Caco-2 (cell line): ENCODE measurements around the gene MMP19. TPM values are rescaled to one million over a fixed set of nuclear protein-coding genes. Genes with fewer than 3 reads are reported as not detected.

Experiments
- BruUV-seq: library from RNA; stranded (reverse); fragments of 400-500 nt; replicated peaks from 2 replicates; lab custom pipeline; 2021; lab: Mats Ljungman, UMichigan
- CTCF ChIA-PET: fragments of 300-600 bp; sonication (Branson Sonifier 250); formaldehyde crosslinking; loops from one replicate; lab custom pipeline; 2022; ENCODE audit warnings: antibody characterized with exemption; lab: Charles Lee
- POLR2A ChIA-PET: fragments of 300-600 bp; sonication (Branson Sonifier 250); formaldehyde crosslinking; loops from one replicate; lab custom pipeline; 2022; ENCODE audit warnings: antibody characterized with exemption; lab: Charles Lee
- DNase-seq, 2 experiments: peaks; one replicate each; pipeline versions ENCODE4 v3.0.0 to v3.0.0-alpha.2; 2020 to 2022
- H3K27me3 ChIP-seq: replicated peaks from 2 replicates; pipeline ENCODE4 v1.6.0; 2011; ENCODE audit warnings: low read length; ENCODE audit not compliant: control insufficient read depth, insufficient read depth
- H3K36me3 ChIP-seq: 2 replicates; pipeline ENCODE4 v1.5.1; 2011; ENCODE audit warnings: low read length; ENCODE audit not compliant: control insufficient read depth, insufficient read depth
- H3K4me1 ChIP-seq: fragments of 250-450 bp; sonication (Bioruptor Pico); 2 replicates; pipeline ENCODE4 v1.5.1; 2020; ENCODE audit warnings: mild to moderate bottlenecking
- H3K4me3 ChIP-seq: 2 replicates; pipeline ENCODE4 v1.5.1; 2011; ENCODE audit warnings: low read depth, mild to moderate bottlenecking, control low read depth, low read length
- H3K9me3 ChIP-seq: fragments of 250-450 bp; sonication (Bioruptor Pico); 2 replicates; pipeline ENCODE4 v1.5.1; 2020; ENCODE audit warnings: mild to moderate bottlenecking, moderate library complexity
- H3K27ac Mint-ChIP-seq: one replicate; pipeline ENCODE4 v1.8.0; 2022; ENCODE audit warnings: mixed read lengths; ENCODE audit not compliant: unreplicated experiment
- H3K27me3 Mint-ChIP-seq: one replicate; pipeline ENCODE4 v1.8.0; 2022; ENCODE audit warnings: mixed read lengths; ENCODE audit not compliant: insufficient read depth, unreplicated experiment
- H3K36me3 Mint-ChIP-seq: one replicate; pipeline ENCODE4 v1.8.0; 2022; ENCODE audit warnings: mild to moderate bottlenecking, mixed read lengths; ENCODE audit not compliant: insufficient read depth, unreplicated experiment
- H3K4me1 Mint-ChIP-seq: one replicate; pipeline ENCODE4 v1.8.0; 2022; ENCODE audit warnings: low read depth, mixed read lengths; ENCODE audit not compliant: unreplicated experiment
- H3K4me3 Mint-ChIP-seq: one replicate; pipeline ENCODE4 v1.8.0; 2022; ENCODE audit warnings: mild to moderate bottlenecking, moderate library complexity, mixed read lengths; ENCODE audit not compliant: unreplicated experiment
- H3K9me3 Mint-ChIP-seq: one replicate; pipeline ENCODE4 v1.8.0; 2022; ENCODE audit warnings: mixed read lengths; ENCODE audit not compliant: unreplicated experiment
- intact Hi-C: fragments of 100-400 bp; cut with micrococcal nuclease; formaldehyde crosslinking; loops from one replicate; pipeline ENCODE4 v1.10.0; 2022; ENCODE audit not compliant: unreplicated experiment
- total RNA-seq: library from RNA; stranded (reverse); gene quantifications from 2 replicates; pipeline ENCODE4 v1.2.3, GENCODE V29; 2022
- TF ChIP-seq, protein P1 (sequence below), 2 experiments: fragments of 200-600 bp in 1 of 2; IDR thresholded peaks; 1 replicate in 1 of 2; 2 replicates in 1 of 2; pipeline versions ENCODE4 v1.5.1 to v1.8.0; 2011 to 2022; ENCODE audit warnings: antibody characterized with exemption in 1 of 2, control low read depth in 1 of 2, inconsistent platforms in 1 of 2, low read depth in 1 of 2, low read length in 1 of 2, mild to moderate bottlenecking in 1 of 2, moderate library complexity in 1 of 2; ENCODE audit not compliant: insufficient read depth in 1 of 2, severe bottlenecking in 1 of 2, unreplicated experiment in 1 of 2

The MMP19 gene
- total RNA-seq, 1 experiment from 2014 or later: 2.2 TPM

DNA sequence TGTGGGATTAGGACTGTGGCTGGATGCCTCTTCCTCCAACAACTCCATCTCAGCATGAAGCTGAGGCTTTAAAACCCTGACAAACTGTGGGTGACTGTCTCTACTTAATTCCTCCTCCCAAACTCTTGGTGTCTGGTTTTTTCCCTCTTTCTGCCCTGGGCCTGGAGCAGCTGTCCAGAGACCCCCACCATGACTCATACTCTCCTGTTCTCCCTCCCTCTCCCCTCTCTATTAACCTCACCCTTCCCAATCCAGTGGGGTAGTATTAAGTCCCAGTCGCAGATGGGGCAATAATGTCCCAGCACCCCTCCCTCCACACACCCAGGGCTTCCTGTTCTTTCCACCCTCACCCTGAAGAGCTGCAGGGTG, 11.3 kb downstream of the MMP19 start:
- no TSS peak for BruUV-seq
- Histone ChIP-seq H3K4me1 (no peaks in the 10 kb centered on the region), H3K9me3 (no peaks in the 10 kb centered on the region), H3K27me3 (no peaks in the 10 kb centered on the region), H3K4me3 (peak overlapping the region; percentile 76), H3K36me3 (no peaks in the 10 kb centered on the region; the same call in 1 of the 2 replicates)
- TF ChIP-seq, protein P1, sequence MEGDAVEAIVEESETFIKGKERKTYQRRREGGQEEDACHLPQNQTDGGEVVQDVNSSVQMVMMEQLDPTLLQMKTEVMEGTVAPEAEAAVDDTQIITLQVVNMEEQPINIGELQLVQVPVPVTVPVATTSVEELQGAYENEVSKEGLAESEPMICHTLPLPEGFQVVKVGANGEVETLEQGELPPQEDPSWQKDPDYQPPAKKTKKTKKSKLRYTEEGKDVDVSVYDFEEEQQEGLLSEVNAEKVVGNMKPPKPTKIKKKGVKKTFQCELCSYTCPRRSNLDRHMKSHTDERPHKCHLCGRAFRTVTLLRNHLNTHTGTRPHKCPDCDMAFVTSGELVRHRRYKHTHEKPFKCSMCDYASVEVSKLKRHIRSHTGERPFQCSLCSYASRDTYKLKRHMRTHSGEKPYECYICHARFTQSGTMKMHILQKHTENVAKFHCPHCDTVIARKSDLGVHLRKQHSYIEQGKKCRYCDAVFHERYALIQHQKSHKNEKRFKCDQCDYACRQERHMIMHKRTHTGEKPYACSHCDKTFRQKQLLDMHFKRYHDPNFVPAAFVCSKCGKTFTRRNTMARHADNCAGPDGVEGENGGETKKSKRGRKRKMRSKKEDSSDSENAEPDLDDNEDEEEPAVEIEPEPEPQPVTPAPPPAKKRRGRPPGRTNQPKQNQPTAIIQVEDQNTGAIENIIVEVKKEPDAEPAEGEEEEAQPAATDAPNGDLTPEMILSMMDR (IDR thresholded peaks at IDR 0.05; ENCODE audit: insufficient read depth in 1 of 2, low read depth in 1 of 2, low read length in 1 of 2, severe bottlenecking in 1 of 2, unreplicated experiment in 1 of 2): no peak
- intact Hi-C loops: no loop called here
- Mint-ChIP-seq H3K4me1 (peaks cover 6% of the 10 kb centered on the region), H3K9me3 (no peaks in the 10 kb centered on the region), H3K27me3 (no peaks in the 10 kb centered on the region), H3K36me3 (peaks cover 32% of the 10 kb centered on the region), H3K4me3 (peak overlapping the region; percentile 82), H3K27ac (no peak overlapping the region)
- POLR2A ChIA-PET: interaction anchor here (0.6 to 3.1 kb wide), 2 partner anchors 14 to 54 kb away, joined by 4 to 65 read pairs; partner anchors contain the start of genes ORMDL2 and SARNP
- no peak for DNase-seq
- CTCF ChIA-PET: interaction anchor here (1.1 kb wide), 1 partner anchor 109 kb away, joined by 3 read pairs; no protein-coding TSS in a partner anchor

DNA sequence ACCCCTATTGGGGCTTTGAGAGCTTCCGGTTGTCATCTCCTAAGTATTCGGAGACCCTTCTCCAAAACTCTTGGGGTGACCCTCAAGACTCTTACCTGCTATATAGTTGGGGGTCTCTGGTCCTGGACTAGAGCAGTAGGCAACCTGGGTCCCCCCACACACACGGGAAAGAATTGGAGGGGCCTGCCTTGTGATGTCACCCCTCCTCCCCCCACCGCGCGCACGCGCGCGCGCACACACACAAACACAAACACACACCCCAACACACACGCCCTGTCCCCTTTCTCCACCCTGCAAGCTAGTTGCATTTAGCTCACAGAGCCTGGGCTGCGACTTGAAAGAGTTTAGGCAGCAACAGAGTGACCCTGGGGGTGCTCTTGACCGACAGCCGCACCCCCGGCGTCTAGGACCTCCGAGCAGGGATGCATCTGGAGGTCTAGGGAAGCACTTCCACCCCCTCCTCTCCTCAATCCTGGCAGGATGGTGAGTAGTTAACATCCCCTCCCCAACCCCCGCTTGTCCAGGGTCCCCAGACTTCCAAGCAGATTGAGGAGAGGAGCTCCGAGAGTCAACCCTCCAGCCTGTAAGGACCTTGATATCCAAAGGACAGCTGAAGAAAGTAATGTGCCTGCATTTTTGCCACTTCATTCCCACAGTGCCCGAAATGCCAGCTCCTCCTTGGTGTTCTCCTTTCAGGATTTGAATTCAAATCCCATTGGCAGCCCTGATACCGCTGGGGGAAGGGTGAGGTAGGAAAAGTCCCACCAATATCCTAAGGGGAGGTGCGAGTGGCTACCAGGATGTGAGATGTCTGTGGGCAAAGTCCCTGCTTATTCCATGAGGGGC, 11.9 kb downstream of the MMP19 start:
- intact Hi-C loops: no loop called here
- Mint-ChIP-seq H3K4me1 (peaks cover 9% of the 10 kb centered on the region), H3K9me3 (no peaks in the 10 kb centered on the region), H3K4me3 (peak overlapping the region; percentile 82), H3K27me3 (no peaks in the 10 kb centered on the region), H3K36me3 (peaks cover 33% of the 10 kb centered on the region), H3K27ac (peak overlapping the region; percentile 85)
- peak overlapping the region; percentile 76 for H3K4me3 ChIP-seq
- peak; percentile 53 for DNase-seq
- no peaks in the 10 kb centered on the region for H3K27me3 ChIP-seq
- TF ChIP-seq, protein P1 (IDR thresholded peaks at IDR 0.05; ENCODE audit: insufficient read depth in 1 of 2, low read depth in 1 of 2, low read length in 1 of 2, severe bottlenecking in 1 of 2, unreplicated experiment in 1 of 2): no peak
- H3K4me1 ChIP-seq: no peaks in the 10 kb centered on the region
- POLR2A ChIA-PET: interaction anchor here (0.6 to 3.1 kb wide), 4 partner anchors 13 to 143 kb away, joined by 4 to 65 read pairs (median 14); partner anchors contain the start of genes ORMDL2, RAB5B and SARNP
- CTCF ChIA-PET: interaction anchor here (1.4 to 1.7 kb wide), 2 partner anchors 93 to 149 kb away, joined by 5 to 12 read pairs; a partner anchor contains a TSS
- H3K36me3 ChIP-seq: no peaks in the 10 kb centered on the region; the same call in 1 of the 2 replicates
- no TSS peak for BruUV-seq
- no peaks in the 10 kb centered on the region for H3K9me3 ChIP-seq

DNA sequence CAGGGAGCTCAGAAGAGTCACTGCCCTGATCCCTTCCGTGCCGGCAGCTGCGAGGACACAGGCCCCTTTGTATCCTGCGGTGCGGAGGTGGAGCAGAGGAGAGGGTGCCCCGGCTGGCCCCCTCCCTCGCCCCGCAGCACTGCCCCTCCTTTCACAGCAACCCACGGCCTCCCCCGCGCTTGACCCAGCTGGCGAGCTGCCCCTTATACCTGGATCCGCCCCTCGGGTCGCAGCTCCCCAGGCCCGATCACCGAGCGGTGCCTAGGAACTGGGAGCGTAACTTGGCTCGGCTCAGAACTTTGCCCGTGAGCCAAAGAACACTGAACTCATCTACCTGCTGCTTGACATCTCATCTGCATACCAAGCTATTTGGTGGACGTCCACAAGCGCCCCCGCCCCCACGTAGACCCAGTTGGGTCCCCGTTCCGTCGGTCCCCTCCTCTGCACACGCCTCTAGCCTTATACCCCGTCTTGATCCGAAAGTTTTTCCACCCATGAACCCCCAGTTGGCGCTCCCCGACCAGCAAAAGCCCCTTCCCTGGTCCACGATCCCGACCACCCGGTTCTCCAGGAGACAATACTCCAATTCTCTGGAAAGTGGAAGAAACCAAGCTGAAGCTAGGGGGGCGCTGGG, 12.7 kb downstream of the MMP19 start:
- Histone ChIP-seq H3K4me3 (peak overlapping the region; percentile 76), H3K36me3 (no peaks in the 10 kb centered on the region; the same call in 1 of the 2 replicates), H3K9me3 (no peaks in the 10 kb centered on the region), H3K4me1 (no peaks in the 10 kb centered on the region), H3K27me3 (no peaks in the 10 kb centered on the region)
- ChIA-PET CTCF (interaction anchor here (0.6 to 1.7 kb wide), 10 partner anchors 9 to 274 kb away, joined by 3 to 17 read pairs (median 5); partner anchors contain the start of genes ORMDL2, PA2G4, RAB5B and SARNP), POLR2A (interaction anchor here (0.6 to 3.1 kb wide), 16 partner anchors 12 to 1915 kb away, joined by 3 to 65 read pairs (median 4); partner anchors contain the start of genes CBX5, ORMDL2, PYM1 and RAB5B)
- DNase-seq: peak; percentile 41 to 52
- peaks cover 12% of the 10 kb centered on the region for H3K4me1 Mint-ChIP-seq
- TF ChIP-seq, protein P1 (IDR thresholded peaks at IDR 0.05; ENCODE audit: insufficient read depth in 1 of 2, low read depth in 1 of 2, low read length in 1 of 2, severe bottlenecking in 1 of 2, unreplicated experiment in 1 of 2): no peak
- peak overlapping the region; percentile 85 for H3K27ac Mint-ChIP-seq
- peaks cover 36% of the 10 kb centered on the region for H3K36me3 Mint-ChIP-seq
- TSS peak; percentile 68 for BruUV-seq
- H3K4me3 Mint-ChIP-seq: peak overlapping the region; percentile 82
- H3K27me3 Mint-ChIP-seq: no peaks in the 10 kb centered on the region
- intact Hi-C loops: loop anchor here (2.0 kb wide), 1 partner anchor 143 kb away; no protein-coding TSS in a partner anchor
- no peaks in the 10 kb centered on the region for H3K9me3 Mint-ChIP-seq
